K562 treated with DMSO at 1 percent for 12 hours (cell line): ENCODE data around the gene PRPH. TPM values are rescaled to one million over a fixed set of nuclear protein-coding genes. Genes with fewer than 3 reads are reported as not detected.

Experiments
- total RNA-seq: library from RNA; unstranded; fragments of 300-600 nt; gene quantifications from 2 replicates; pipeline ENCODE4 v1.2.3, GENCODE V29; 2022; ENCODE audit not compliant: insufficient read depth

The PRPH gene
- 1.1 and 3.9 TPM in 2 replicates for total RNA-seq

DNA sequence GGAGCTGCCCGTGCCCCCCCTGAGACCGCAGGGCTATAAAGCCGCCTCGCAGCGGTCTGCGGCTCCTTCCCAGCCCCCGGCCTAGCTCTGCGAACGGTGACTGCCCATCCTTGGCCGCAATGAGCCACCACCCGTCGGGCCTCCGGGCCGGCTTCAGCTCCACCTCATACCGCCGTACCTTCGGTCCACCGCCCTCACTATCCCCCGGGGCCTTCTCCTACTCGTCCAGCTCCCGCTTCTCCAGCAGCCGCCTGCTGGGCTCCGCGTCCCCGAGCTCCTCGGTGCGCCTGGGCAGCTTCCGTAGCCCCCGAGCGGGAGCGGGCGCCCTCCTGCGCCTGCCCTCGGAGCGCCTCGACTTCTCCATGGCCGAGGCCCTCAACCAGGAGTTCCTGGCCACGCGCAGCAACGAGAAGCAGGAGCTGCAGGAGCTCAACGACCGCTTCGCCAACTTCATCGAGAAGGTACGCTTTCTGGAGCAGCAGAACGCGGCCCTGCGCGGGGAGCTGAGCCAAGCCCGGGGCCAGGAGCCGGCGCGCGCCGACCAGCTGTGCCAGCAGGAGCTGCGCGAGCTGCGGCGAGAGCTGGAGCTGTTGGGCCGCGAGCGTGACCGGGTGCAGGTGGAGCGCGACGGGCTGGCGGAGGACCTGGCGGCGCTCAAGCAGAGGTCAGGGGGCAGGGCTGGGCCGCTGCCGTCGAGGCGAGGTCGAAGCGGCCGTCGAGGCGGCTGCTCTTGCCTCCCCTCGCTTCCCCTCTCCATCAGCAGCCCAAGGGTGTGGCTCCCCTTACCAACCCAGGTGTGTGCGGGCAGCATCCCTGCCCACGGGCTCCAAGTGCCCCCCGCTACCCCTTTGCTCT is at the start of gene PRPH:
TSS of gene PRPH (plus strand) at position 66 of the 855 bp plus-strand sequence. CDS start at position 120, 54 bp downstream.

DNA sequence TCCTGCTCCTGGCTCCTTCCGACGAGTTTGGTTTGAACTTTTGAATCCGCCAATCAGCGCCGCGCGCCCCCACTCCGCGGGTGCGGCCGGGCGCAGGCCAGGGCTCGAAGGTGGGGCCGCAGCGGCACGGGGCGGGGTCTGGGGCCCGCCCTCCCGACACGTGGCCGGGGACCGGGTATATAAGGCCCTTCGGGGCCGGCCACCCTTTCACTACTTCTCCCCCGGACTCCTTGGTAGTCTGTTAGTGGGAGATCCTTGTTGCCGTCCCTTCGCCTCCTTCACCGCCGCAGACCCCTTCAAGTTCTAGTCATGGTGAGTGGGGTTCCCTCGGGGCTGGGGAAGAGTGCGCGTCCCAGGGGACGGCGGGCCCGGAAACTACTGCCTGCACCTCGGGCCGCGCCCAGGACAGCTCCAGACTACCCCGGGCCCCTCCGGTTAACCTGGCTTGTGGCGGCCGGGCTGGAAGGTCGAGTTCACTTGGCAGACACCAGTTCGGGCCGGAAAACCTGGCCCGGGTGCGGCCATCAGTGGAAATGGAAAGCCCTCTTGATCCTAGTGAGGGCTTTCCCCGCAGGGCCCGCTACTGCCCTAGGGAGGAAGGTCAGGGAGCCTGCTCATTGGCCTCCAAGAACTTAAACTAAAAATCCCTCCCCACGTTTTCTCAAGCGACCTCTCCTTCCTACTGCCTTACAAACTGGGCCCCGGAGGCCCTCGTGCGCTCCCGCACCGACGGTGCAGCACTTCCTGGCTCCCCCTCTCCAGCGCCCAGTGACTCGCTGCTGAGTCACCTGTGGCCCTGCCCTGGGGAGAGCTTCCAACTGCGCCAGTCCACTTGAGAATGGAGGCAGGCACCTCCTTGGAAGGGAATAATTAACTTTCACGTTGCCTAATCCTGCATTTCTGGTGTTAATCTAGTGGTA is 29.8 kb upstream of the PRPH start, which contains the start of gene TUBA1C:
TSS of gene TUBA1C (plus strand) at position 210 of the 920 bp plus-strand sequence. CDS start at position 310, 100 bp downstream.

DNA sequence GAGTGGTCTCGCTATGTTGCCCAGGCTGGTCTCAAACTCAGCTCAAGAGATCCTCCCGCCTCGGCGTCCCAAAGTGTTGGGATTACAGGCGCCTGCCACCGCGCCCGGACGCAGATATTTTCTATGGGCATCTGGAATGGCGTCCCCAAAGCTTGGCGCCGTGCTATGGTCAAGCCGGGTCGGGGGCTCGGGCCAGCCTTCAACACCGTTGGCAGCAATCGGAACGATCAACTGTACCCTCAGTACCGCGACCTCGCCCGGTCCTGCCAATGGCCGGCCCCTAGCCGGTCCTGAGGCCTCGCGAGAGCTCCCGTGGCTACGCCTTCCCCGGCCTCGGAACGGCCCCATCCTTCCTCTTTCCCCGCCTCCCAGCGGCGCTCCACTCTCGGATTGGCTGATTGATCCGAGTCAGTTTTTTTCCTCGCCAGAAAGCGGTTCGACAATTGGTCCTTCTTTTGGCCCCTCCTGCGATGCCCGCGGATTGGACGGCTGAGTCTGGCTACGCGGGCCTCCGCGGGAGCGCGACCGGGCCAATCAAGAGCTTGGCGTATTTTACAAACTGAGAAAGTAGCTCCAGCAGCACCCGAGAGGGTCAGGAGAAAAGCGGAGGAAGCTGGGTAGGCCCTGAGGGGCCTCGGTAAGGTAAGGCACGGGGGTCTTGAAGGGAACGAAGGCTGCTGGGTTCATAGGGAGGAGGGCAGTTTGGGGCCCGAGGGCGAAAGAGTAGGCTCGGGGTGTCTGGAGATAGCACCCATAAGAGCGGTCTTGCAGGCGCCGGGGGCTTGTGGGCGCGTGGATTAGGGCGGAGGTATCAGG is 28.0 kb downstream of the PRPH start, which contains the start of gene TROAP:
TSS of gene TROAP (plus strand) at position 548 of the 816 bp plus-strand sequence. CDS start 354 bp downstream, outside the sequence.

DNA sequence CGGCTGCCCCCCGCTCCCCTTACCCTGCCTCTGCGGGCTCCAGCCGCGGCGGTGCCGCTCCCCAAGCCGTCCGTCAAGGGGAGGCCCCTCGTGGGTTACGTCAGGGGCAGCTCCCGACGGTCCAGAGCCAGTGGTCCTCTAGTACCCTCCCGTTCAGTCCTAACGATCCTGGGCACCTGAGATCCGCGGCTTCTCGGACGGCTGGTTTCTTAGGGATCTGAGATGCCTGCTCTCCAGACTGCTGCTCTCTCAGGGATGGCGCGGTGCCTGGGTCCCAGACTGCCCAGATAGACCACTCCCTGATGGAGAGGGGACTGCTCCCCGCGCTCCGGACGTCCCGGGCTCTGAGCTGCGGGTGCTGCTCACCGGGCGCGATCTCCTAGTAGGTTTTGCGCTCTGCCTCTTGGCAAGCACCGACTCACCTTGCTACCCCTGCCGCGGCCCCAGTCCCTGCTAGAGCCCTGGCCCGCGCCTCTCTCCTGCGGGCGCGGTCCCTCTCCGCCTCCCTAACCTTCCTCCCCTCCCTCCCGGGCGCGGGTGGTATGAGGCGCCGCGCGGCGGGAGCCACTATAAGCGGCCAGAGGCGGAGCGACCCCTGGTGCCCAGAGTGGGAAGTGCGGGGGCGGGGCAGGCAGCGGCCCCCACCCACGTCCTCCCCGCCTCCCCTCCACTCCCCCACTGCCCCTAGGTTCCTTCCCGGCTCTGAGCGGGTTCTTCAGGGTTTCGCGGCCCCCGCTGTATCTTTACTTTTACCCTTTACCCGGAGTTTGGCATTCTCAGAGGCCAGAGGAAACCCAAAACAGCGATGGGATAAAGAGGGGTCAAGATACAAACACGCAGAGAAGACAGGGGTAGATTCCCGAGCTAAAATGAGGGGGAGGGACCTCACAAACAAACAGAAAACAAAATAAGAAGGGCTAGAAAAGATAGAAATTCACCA is 42.0 kb downstream of the PRPH start, which contains the start of gene C1QL4:
TSS of gene C1QL4 (minus strand) at position 544 of the 940 bp plus-strand sequence. CDS start 711 bp downstream, outside the sequence.

DNA sequence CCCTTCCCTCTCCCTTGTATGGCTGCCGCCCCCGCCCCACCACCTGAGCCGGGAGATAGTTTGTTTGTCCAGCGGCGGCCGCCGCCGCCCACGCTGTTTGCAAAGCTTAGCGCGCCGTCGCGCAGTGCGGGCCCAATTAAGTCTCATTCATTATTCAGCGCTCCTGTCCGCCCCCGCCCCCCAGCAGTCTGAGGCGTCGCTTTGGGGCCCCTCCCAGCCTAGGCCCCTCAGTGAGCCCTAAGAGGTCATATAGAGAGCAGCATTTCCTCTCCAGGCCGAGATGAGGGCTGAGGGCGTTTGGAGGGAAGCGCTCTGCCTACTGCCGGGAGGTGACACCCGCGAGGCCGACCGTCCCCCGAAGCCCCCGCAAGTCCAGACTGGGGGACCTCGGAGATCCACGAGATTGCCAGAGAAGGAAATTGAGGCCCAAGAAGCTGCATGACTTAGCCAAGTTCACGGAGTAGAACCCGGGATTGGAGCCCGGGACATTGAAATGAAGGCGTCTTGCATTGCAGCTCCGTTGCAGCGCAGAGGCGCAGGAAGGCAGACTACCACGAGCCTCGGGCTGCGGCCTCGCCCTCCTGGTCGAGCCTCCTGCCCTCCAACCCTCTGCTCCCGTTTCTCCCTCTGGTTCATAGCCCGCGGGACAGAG is 51.8 kb downstream of the PRPH start, which contains the start of gene DNAJC22:
TSS of gene DNAJC22 (plus strand) at position 230 of the 652 bp plus-strand sequence. CDS start 1,985 bp downstream, outside the sequence.

Other genes starting within 250 kb of the PRPH start
- gene KMT2D, start 234.4 kb upstream of the PRPH start, total RNA-seq: 7.2 and 74.6 TPM in 2 replicates
- 22.2 and 32.9 TPM in 2 replicates for gene RHEBL1, start 225.2 kb upstream of the PRPH start, total RNA-seq
- gene DHH, start 200.3 kb upstream of the PRPH start, total RNA-seq: 1.2 and 1.8 TPM in 2 replicates
- gene LMBR1L, start 184.3 kb upstream of the PRPH start, total RNA-seq: 31.8 and 42.0 TPM in 2 replicates
- gene TUBA1B, start 163.8 kb upstream of the PRPH start, total RNA-seq: 2,187 and 2,718 TPM in 2 replicates
- 37.1 and 40.4 TPM in 2 replicates for gene TUBA1A, start 106.1 kb upstream of the PRPH start, total RNA-seq
- gene TUBA1C, start 30.1 kb upstream of the PRPH start, total RNA-seq: 697 and 747 TPM in 2 replicates
- 38.7 and 76.7 TPM in 2 replicates for gene TROAP, start 28.1 kb downstream of the PRPH start, total RNA-seq
- gene C1QL4, start 42.0 kb downstream of the PRPH start, total RNA-seq: 1.9 and 3.1 TPM in 2 replicates
- 0.19 TPM in 1 of 2 replicates, not detected in the other for gene DNAJC22, start 51.7 kb downstream of the PRPH start, total RNA-seq
- gene SPATS2, start 72.3 kb downstream of the PRPH start, total RNA-seq: 11.1 and 28.0 TPM in 2 replicates
- gene KCNH3, start 243.9 kb downstream of the PRPH start, total RNA-seq: not detected in 2 replicates